PC-3 (cell line): ENCODE data around the gene CHID1. TPM values are rescaled to one million over a fixed set of nuclear protein-coding genes. Genes with fewer than 3 reads are reported as not detected.

Experiments used
- ATAC-seq: fragments of 200-7000 bp; cut with Tn5 transposase; 2 replicates; pipeline ENCODE4 v1.9.1; 2020; ENCODE audit warnings: mild to moderate bottlenecking, moderate library complexity
- BruUV-seq: library from RNA; stranded (reverse); fragments of 400-500 nt; replicated peaks from 2 replicates; lab custom pipeline; 2021; lab: Mats Ljungman, UMichigan
- CTCF ChIA-PET: fragments of 300-600 bp; sonication (Branson Sonifier 250); formaldehyde crosslinking; loops from one replicate; lab custom pipeline; 2022; ENCODE audit warnings: antibody characterized with exemption; lab: Charles Lee
- POLR2A ChIA-PET: fragments of 300-600 bp; sonication (Branson Sonifier 250); formaldehyde crosslinking; loops from one replicate; lab custom pipeline; 2022; ENCODE audit warnings: antibody characterized with exemption; ENCODE audit not compliant: unreplicated experiment; lab: Charles Lee
- DNase-seq: peaks from one replicate; pipeline ENCODE4 v3.0.0-alpha.2; 2015
- H2AFZ ChIP-seq: fragments of 300-600 bp; sonication (generic); 2 replicates; pipeline ENCODE4 v1.6.0; 2016; ENCODE audit warnings: antibody characterized with exemption, low read length
- H3F3A ChIP-seq: fragments of 300-600 bp; sonication (generic); one replicate; pipeline ENCODE4 v1.6.0; 2017; ENCODE audit warnings: antibody characterized with exemption, low read length, control low read depth, mild to moderate bottlenecking; ENCODE audit not compliant: unreplicated experiment
- H3K27ac ChIP-seq: fragments of 300-600 bp; sonication (generic); 2 replicates; pipeline ENCODE4 v1.5.1; 2016; ENCODE audit warnings: mild to moderate bottlenecking, low read length
- H3K27me3 ChIP-seq: fragments of 300-600 bp; sonication (generic); 2 replicates; pipeline ENCODE4 v1.6.1; 2016; ENCODE audit warnings: low read length, mixed read lengths
- H3K36me3 ChIP-seq: fragments of 300-600 bp; sonication (generic); 2 replicates; pipeline ENCODE4 v1.6.1; 2016; ENCODE audit warnings: low read depth, mixed run types, low read length, mixed read lengths
- H3K4me1 ChIP-seq: fragments of 300-600 bp; sonication (generic); 2 replicates; pipeline ENCODE4 v1.5.1; 2016; ENCODE audit warnings: low read length; ENCODE audit not compliant: insufficient read depth
- H3K4me2 ChIP-seq: fragments of 300-600 bp; sonication (generic); 2 replicates; pipeline ENCODE4 v1.6.0; 2016; ENCODE audit warnings: low read length
- H3K4me3 ChIP-seq: fragments of 300-600 bp; sonication (generic); 2 replicates; pipeline ENCODE4 v1.5.1; 2016; ENCODE audit warnings: mild to moderate bottlenecking, low read length, mixed read lengths
- H3K79me2 ChIP-seq: fragments of 300-600 bp; sonication (generic); 2 replicates; pipeline ENCODE4 v1.6.1; 2017; ENCODE audit warnings: low read length, mixed read lengths
- H3K9ac ChIP-seq: fragments of 300-600 bp; sonication (generic); 2 replicates; pipeline ENCODE4 v1.6.0; 2016; ENCODE audit warnings: mild to moderate bottlenecking, low read length
- H3K9me2 ChIP-seq: fragments of 300-600 bp; sonication (generic); replicated peaks from 2 replicates; pipeline ENCODE4 v1.6.1; 2016; ENCODE audit warnings: mixed run types, low read length, mixed read lengths
- H3K9me3 ChIP-seq: fragments of 300-600 bp; sonication (generic); 2 replicates; pipeline ENCODE4 v1.6.1; 2016; ENCODE audit warnings: low read length, mixed read lengths
- H4K20me1 ChIP-seq: fragments of 300-600 bp; sonication (generic); 2 replicates; pipeline ENCODE4 v1.6.1; 2016; ENCODE audit warnings: low read length, mixed read lengths
- CTCF ChIP-seq: fragments of 300-600 bp; sonication (generic); conservative IDR thresholded peaks from 2 replicates; pipeline ENCODE4 v1.5.1; 2017; ENCODE audit warnings: antibody characterized with exemption, low read depth, mild to moderate bottlenecking, low read length
- EZH2 ChIP-seq: fragments of 300-600 bp; sonication (generic); IDR thresholded peaks from one replicate; pipeline ENCODE4 v1.6.1; 2017; ENCODE audit warnings: antibody characterized with exemption, mild to moderate bottlenecking, low read length; ENCODE audit not compliant: unreplicated experiment
- EZH2phosphoT487 ChIP-seq: fragments of 300-600 bp; sonication (generic); IDR thresholded peaks from 2 replicates; pipeline ENCODE4 v1.6.1; 2018; ENCODE audit warnings: mild to moderate bottlenecking, antibody characterized with exemption, low read length, borderline replicate concordance
- intact Hi-C: fragments of 100-400 bp; cut with micrococcal nuclease; formaldehyde crosslinking; loops from 2 replicates; pipeline ENCODE4 v1.9.0; 2023
- total RNA-seq: library from RNA; depleted of rRNA; stranded (reverse); fragments of >200 nt; gene quantifications from 2 replicates; pipeline ENCODE4 v1.2.3, GENCODE V29; 2014

CHID1 gene
- total RNA-seq, 1 experiment from 2014 or later = 70.2 TPM

- Histone ChIP-seq H3K4me1 (no peaks in the 10 kb centered on the region), H3K36me3 (no peaks in the 10 kb centered on the region; the same call in 1 of the 2 replicates), H3K4me3 (no peak overlapping the region), H3K79me2 (peaks cover 93% of the 10 kb centered on the region), H4K20me1 (peaks cover 4% of the 10 kb centered on the region; the same call in 1 of the 2 replicates), H2AFZ (no peak overlapping the region), H3K9me3 (no peaks in the 10 kb centered on the region), H3K9me2 (no peaks in the 10 kb centered on the region), H3K27me3 (no peaks in the 10 kb centered on the region), H3K27ac (no peak overlapping the region), H3K4me2 (no peak overlapping the region), H3K9ac (no peak overlapping the region), H3F3A (no peaks in the 10 kb centered on the region)
- BruUV-seq = no TSS peak
- intact Hi-C loops = no loop called here
- POLR2A ChIA-PET = no interaction called here
- ATAC-seq (no peak), DNase-seq (no peak)
- TF ChIP-seq CTCF = no peak
- TF ChIP-seq EZH2phosphoT487 = no peak
- TF ChIP-seq EZH2 = no peak
- CTCF ChIA-PET = no interaction called here
Observed at GRCh38 chr11:932435-932834, 21.8 kb upstream of the CHID1 start.

- no peaks in the 10 kb centered on the region for H3K27me3 ChIP-seq
Observed at GRCh38 chr11:931385-931784, 20.8 kb upstream of the CHID1 start.

More at GRCh38 chr11:931385-931784, 20.8 kb upstream of the CHID1 start:
- Histone ChIP-seq H3K36me3 (no peaks in the 10 kb centered on the region; the same call in 1 of the 2 replicates), H3K4me1 (peaks cover 8% of the 10 kb centered on the region), H2AFZ (no peak overlapping the region), H3K79me2 (peaks cover 93% of the 10 kb centered on the region), H3K4me3 (no peak overlapping the region), H3K4me2 (no peak overlapping the region), H3F3A (no peaks in the 10 kb centered on the region), H4K20me1 (peaks cover 12% of the 10 kb centered on the region), H3K9me3 (no peaks in the 10 kb centered on the region), H3K9me2 (no peaks in the 10 kb centered on the region), H3K27ac (no peak overlapping the region), H3K9ac (no peak overlapping the region)
- CTCF ChIA-PET = no interaction called here
- TF ChIP-seq CTCF = no peak
- POLR2A ChIA-PET = no interaction called here
- BruUV-seq = no TSS peak
- no peak for ATAC-seq
- DNase-seq = no peak
- intact Hi-C loops = no loop called here
